Naive thymus-derived CD4-positive, alpha-beta T cell (primary cell): ENCODE data around the gene AKR1B15. TPM values are rescaled to one million over a fixed set of nuclear protein-coding genes. Genes with fewer than 3 reads are reported as not detected.

Experiments
- ATAC-seq: fragments of 150-1000 bp; cut with Tn5 transposase; 2 replicates; pipeline ENCODE4 v1.10.0; 2021; ENCODE audit warnings: mild to moderate bottlenecking, moderate library complexity
- CTCF ChIA-PET: fragments of 350-600 bp; sonication (Branson Sonifier 250); formaldehyde crosslinking; loops from one replicate; lab custom pipeline; 2021; ENCODE audit warnings: antibody characterized with exemption; lab: Charles Lee
- POLR2A ChIA-PET: fragments of 350-600 bp; sonication (Branson Sonifier 250); formaldehyde crosslinking; loops from one replicate; lab custom pipeline; 2021; ENCODE audit warnings: antibody characterized with exemption, inconsistent platforms; lab: Charles Lee
- DNase-seq, 9 donors: peaks; one replicate each; pipeline versions ENCODE4 v3.0.0 to v3.0.0-alpha.2; 2020 to 2022; ENCODE audit warnings: mixed read lengths in 1 of 9
- H3K27ac ChIP-seq: one replicate; pipeline ENCODE4 v1.7.0; 2013; ENCODE audit warnings: mild to moderate bottlenecking, low read depth, low read length, moderate library complexity
- H3K27me3 ChIP-seq, 2 donors: one replicate each; pipeline ENCODE4 v1.7.0; 2013; ENCODE audit warnings: low read length in 2 of 2, mild to moderate bottlenecking in 2 of 2, moderate library complexity in 2 of 2; ENCODE audit not compliant: control insufficient read depth in 2 of 2, insufficient read depth in 2 of 2
- H3K36me3 ChIP-seq, 3 experiments: 1 replicate in 2 of 3; 2 replicates in 1 of 3; pipeline ENCODE4 v1.7.0; 2013; ENCODE audit warnings: low read length in 3 of 3, mild to moderate bottlenecking in 3 of 3, moderate library complexity in 1 of 3; ENCODE audit not compliant: insufficient read depth in 3 of 3, control insufficient read depth in 2 of 3
- H3K4me1 ChIP-seq, 2 donors: one replicate each; pipeline ENCODE4 v1.7.0; 2013; ENCODE audit warnings: low read length in 2 of 2, mild to moderate bottlenecking in 2 of 2, moderate library complexity in 1 of 2; ENCODE audit not compliant: control insufficient read depth in 2 of 2, insufficient read depth in 2 of 2
- H3K4me3 ChIP-seq: 2 replicates; pipeline ENCODE4 v1.7.0; 2013; ENCODE audit warnings: mild to moderate bottlenecking, low read length
- H3K9me3 ChIP-seq, 3 experiments: 1 replicate in 2 of 3; 2 replicates in 1 of 3; pipeline ENCODE4 v1.7.0; 2013; ENCODE audit warnings: low read length in 3 of 3; ENCODE audit not compliant: control insufficient read depth in 2 of 3
- H3K27ac Mint-ChIP-seq, 9 donors: one replicate each; pipeline ENCODE4 v1.8.0; 2020 to 2022; ENCODE audit warnings: mixed read lengths in 9 of 9, mild to moderate bottlenecking in 8 of 9, moderate library complexity in 5 of 9, inconsistent platforms in 2 of 9
- H3K27me3 Mint-ChIP-seq, 5 donors: one replicate each; pipeline ENCODE4 v1.8.0; 2021 to 2022; ENCODE audit warnings: mixed read lengths in 5 of 5, mild to moderate bottlenecking in 1 of 5
- H3K36me3 Mint-ChIP-seq, 5 donors: one replicate each; pipeline ENCODE4 v1.8.0; 2020 to 2022; ENCODE audit warnings: mixed read lengths in 5 of 5, mild to moderate bottlenecking in 3 of 5, inconsistent platforms in 1 of 5
- H3K4me1 Mint-ChIP-seq, 7 donors: one replicate each; pipeline ENCODE4 v1.8.0; 2020 to 2022; ENCODE audit warnings: mixed read lengths in 7 of 7, mild to moderate bottlenecking in 3 of 7, inconsistent platforms in 1 of 7
- H3K4me3 Mint-ChIP-seq, 10 donors: one replicate each; pipeline ENCODE4 v1.8.0; 2020 to 2022; ENCODE audit warnings: mild to moderate bottlenecking in 10 of 10, mixed read lengths in 10 of 10, moderate library complexity in 6 of 10, inconsistent platforms in 2 of 10
- H3K9me3 Mint-ChIP-seq, 11 donors: one replicate each; pipeline ENCODE4 v1.8.0; 2020 to 2022; ENCODE audit warnings: mixed read lengths in 11 of 11, mild to moderate bottlenecking in 4 of 11, inconsistent platforms in 1 of 11, moderate library complexity in 1 of 11
- intact Hi-C, 2 donors: fragments of 100-400 bp; cut with micrococcal nuclease; formaldehyde crosslinking; loops; one replicate each; pipeline ENCODE4 v1.15.1; 2023
- polyA plus RNA-seq, 2 donors: library from polyadenylated mRNA; unstranded; fragments of 300-500 nt; fragmentation: Illumina TruSeq; gene quantifications; one replicate each; pipeline ENCODE4 v1.2.3, GENCODE V29; 2021
- total RNA-seq, 6 experiments: library from RNA in 5 of 6; stranded (reverse) in 5 of 6; gene quantifications; 1 replicate in 5 of 6; 2 replicates in 1 of 6; pipeline ENCODE4 v1.2.3 and lab custom pipeline; 2021 to 2026

Gene AKR1B15
- total and polyA plus RNA-seq, 7 experiments from 2014 or later, result not detected

DNA sequence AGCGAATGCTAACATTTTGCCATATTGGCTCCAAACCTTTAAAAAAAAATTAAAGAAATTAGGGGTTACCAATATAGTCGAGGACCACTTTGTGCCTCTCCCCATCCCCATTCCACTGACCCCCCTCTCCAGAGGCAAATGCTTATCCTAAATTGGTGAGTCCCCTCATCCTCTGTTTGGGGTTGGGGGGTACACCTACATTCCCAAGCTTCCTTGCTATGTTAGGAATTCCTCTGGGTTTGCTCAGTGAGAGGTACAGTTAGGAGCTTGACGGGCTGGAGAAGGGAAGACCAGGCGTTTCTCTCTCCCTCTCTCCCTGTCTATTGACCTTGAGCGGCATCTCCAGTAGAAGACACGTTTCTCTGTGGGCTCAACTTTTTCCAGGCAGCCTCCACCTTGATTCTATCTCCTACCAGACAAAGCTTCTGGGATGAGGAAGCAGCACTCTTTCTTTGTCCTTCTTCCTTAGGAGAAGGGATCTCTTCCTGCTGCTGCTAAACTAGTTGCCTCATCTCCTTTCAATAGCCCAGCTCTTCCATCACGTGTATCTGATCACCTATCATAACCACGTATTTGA is 6.6 kb upstream of the AKR1B15 start:
- no peak for ATAC-seq
- Histone ChIP-seq H3K36me3 (no peaks in the 10 kb centered on the region), H3K27me3 (peaks cover 0 to 4% of the 10 kb centered on the region in 2 donors), H3K9me3 (no peaks in the 10 kb centered on the region), H3K4me1 (no peaks in the 10 kb centered on the region), H3K27ac (no peak overlapping the region), H3K4me3 (no peak overlapping the region)
- no peak for DNase-seq
- intact Hi-C loops, result no loop called here
- H3K36me3 Mint-ChIP-seq, result no peaks in the 10 kb centered on the region
- H3K4me1 Mint-ChIP-seq, result peaks cover 0 to 3% (median 0%) of the 10 kb centered on the region in 7 donors
- no peak overlapping the region for H3K27ac Mint-ChIP-seq
- ChIA-PET CTCF (interaction anchor here (2.6 kb wide), 1 partner anchor 109 kb away, joined by 12 read pairs; no protein-coding TSS in a partner anchor), POLR2A (no interaction called here)
- peaks cover 14 to 35% (median 18%) of the 10 kb centered on the region in 5 donors for H3K27me3 Mint-ChIP-seq
- no peaks in the 10 kb centered on the region for H3K9me3 Mint-ChIP-seq
- no peak overlapping the region for H3K4me3 Mint-ChIP-seq

DNA sequence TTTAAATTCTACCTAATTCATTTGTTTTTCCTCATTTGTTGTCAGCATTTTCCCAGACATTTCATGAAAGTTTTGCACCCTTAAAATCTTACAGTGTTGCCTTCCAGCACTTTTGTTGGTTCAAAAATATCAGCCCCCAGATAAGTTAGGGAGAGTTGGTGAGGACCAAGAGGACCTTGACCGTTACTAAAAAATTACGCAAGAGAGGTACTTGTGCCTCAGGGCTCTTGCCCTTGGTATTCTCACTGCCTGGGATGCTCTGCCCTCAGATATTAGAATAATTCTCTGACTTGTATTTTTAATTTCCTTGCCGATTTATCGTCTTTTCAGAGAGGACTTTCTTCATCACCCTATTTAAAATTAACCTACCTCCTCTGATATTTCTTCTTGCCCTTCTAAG is 3.5 kb upstream of the AKR1B15 start:
- no peaks in the 10 kb centered on the region for H3K9me3 ChIP-seq
- Mint-ChIP-seq H3K27ac (no peak overlapping the region), H3K4me3 (no peak overlapping the region), H3K4me1 (peaks cover 0 to 7% (median 0%) of the 10 kb centered on the region in 7 donors), H3K9me3 (no peaks in the 10 kb centered on the region), H3K36me3 (no peaks in the 10 kb centered on the region), H3K27me3 (peaks cover 11 to 36% (median 23%) of the 10 kb centered on the region in 5 donors)
- no peaks in the 10 kb centered on the region for H3K4me1 ChIP-seq
- CTCF ChIA-PET, result interaction anchor here (1.5 kb wide), 1 partner anchor 15 kb away, joined by 3 read pairs; no protein-coding TSS in a partner anchor
- H3K36me3 ChIP-seq, result no peaks in the 10 kb centered on the region
- H3K27ac ChIP-seq, result no peak overlapping the region
- intact Hi-C loops, result no loop called here
- DNase-seq (no peak), ATAC-seq (no peak)
- POLR2A ChIA-PET, result no interaction called here
- no peak overlapping the region for H3K4me3 ChIP-seq
- peaks cover 0 to 4% of the 10 kb centered on the region in 2 donors for H3K27me3 ChIP-seq

DNA sequence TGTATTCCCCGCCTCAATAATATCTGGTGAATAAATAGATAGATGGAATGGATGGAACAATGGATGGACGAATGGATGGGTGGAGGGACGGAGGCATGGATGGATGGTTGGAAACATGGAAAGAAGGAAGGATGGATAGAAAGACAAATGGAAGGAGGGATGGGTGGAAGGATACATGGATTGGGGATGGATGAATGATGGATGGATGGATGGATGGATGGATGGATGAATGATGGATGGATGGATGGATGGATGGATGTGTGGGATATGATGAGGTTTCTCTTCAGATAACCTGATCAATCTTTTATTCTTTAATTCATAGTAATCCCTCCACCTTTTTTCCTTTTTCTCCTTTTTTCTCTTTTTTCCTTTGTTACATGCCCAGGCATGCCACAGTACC is 3.0 kb upstream of the AKR1B15 start:
- Histone ChIP-seq H3K4me1 (no peaks in the 10 kb centered on the region), H3K36me3 (no peaks in the 10 kb centered on the region), H3K27me3 (peaks cover 0 to 4% of the 10 kb centered on the region in 2 donors), H3K9me3 (no peaks in the 10 kb centered on the region), H3K4me3 (no peak overlapping the region), H3K27ac (no peak overlapping the region)
- Mint-ChIP-seq H3K4me1 (peaks cover 0 to 7% (median 0%) of the 10 kb centered on the region in 7 donors), H3K27me3 (peaks cover 8 to 34% (median 19%) of the 10 kb centered on the region in 5 donors), H3K27ac (no peak overlapping the region), H3K9me3 (no peaks in the 10 kb centered on the region), H3K4me3 (no peak overlapping the region), H3K36me3 (no peaks in the 10 kb centered on the region)
- intact Hi-C loops, result loop anchor here (2.0 kb wide), 2 partner anchors 31 to 61 kb away; no protein-coding TSS in a partner anchor
- CTCF ChIA-PET, result interaction anchor here (1.2 to 1.5 kb wide), 2 partner anchors 14 to 32 kb away, joined by 3 read pairs; no protein-coding TSS in a partner anchor
- ATAC-seq (no peak), DNase-seq (no peak)
- POLR2A ChIA-PET, result no interaction called here

DNA sequence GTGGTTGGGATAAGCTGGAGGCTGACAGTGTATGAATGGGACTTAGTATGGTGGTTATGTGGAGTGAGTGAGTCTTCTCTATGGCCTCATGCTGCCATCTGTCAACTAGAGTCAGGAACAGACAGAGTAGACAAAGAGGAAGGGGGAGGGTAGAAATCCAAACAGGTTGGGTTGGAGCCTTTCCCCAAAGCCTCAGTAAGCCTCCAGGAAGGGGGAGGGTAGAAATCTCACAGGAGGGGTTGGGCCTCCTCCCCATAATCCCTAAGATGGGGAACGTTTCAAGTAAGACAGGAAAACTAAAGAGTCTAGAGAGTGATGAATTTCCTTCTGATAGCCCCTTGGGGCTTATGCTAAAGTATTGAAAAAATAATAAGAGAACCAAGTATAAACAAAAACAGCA is 2.0 kb upstream of the AKR1B15 start:
- H3K27me3 ChIP-seq, result peaks cover 0 to 4% of the 10 kb centered on the region in 2 donors
- H3K4me3 Mint-ChIP-seq, result no peak overlapping the region
- no peaks in the 10 kb centered on the region for H3K9me3 Mint-ChIP-seq
- no peak for ATAC-seq
- no peaks in the 10 kb centered on the region for H3K4me1 ChIP-seq
- no peak overlapping the region for H3K27ac ChIP-seq
- H3K27ac Mint-ChIP-seq, result no peak overlapping the region
- no peak overlapping the region for H3K4me3 ChIP-seq
- no peaks in the 10 kb centered on the region for H3K36me3 ChIP-seq
- H3K27me3 Mint-ChIP-seq, result peaks cover 4 to 28% (median 12%) of the 10 kb centered on the region in 5 donors
- H3K36me3 Mint-ChIP-seq, result no peaks in the 10 kb centered on the region
- H3K9me3 ChIP-seq, result no peaks in the 10 kb centered on the region
- ChIA-PET CTCF (interaction anchor here (0.7 to 3.7 kb wide), 5 partner anchors 10 to 1482 kb away, joined by 3 to 44 read pairs (median 3); no protein-coding TSS in a partner anchor), POLR2A (no interaction called here)
- peaks cover 0 to 7% (median 0%) of the 10 kb centered on the region in 7 donors for H3K4me1 Mint-ChIP-seq
- intact Hi-C loops, result loop anchor here (1.0 to 2.0 kb wide), 4 partner anchors 32 to 115 kb away; no protein-coding TSS in a partner anchor
- no peak for DNase-seq

DNA sequence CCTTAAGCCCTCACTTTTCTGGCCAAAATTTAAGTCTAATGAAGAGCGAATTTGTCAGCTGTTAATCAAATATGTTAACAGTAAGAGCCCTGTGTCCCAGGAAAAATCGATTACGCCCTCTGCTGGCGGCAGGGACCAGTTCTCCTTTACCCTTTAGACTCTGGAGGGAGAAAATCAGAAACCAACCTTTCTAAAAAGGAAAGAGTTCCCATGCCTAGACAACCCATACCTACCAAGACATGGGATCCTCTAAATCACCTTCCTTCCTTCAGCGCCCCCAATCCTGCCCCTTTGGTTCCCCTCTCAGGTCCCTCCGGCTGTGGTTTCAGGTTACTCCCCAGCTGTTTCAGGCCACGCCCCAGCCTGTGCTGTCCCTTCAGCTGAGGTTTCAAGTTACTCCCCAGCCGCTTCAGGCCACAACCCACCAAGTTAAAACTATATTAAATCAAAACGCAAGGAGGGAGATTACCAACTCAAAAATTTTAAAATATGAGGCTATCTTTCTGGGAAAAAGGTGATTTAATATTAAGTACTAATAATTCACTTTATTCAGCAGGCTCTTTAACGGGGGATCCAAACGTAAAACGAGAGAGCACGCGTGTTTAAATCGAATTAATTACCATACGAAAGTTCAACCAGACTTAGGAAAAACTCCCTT is 1.4 kb upstream of the AKR1B15 start:
- Mint-ChIP-seq H3K36me3 (no peaks in the 10 kb centered on the region), H3K4me3 (peak overlapping the region in 2 of 10 donors; percentile 19 to 38), H3K27ac (peak overlapping the region in 1 of 9 donors; percentile 70)

DNA sequence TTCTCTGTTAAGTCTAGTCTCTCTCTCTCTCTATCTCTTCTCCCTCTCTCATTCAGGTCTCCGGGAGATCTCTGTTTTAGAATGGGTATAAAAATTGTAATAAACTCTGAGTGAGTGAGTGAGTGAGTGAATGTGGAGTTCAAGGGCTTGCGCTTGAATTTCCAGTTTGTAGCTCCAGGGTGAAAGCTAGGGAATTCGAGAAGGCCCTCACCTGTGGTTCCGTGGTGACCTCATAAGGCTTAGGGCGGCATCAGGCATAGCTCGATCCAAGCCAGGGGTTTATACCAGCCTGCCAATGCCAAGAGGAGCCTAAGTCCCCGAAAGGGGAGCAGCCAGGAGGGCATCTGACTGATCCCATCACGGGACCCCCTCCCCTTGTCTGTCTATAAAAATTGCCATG is 456 bp downstream of the AKR1B15 start:
- ChIA-PET POLR2A (no interaction called here), CTCF (interaction anchor here (3.7 kb wide), 1 partner anchor 116 kb away, joined by 44 read pairs; no protein-coding TSS in a partner anchor)
- DNase-seq (no peak), ATAC-seq (no peak)
- Mint-ChIP-seq H3K4me3 (no peak overlapping the region), H3K4me1 (peaks cover 0 to 7% (median 0%) of the 10 kb centered on the region in 7 donors), H3K27ac (peak overlapping the region in 1 of 9 donors; percentile 1), H3K36me3 (no peaks in the 10 kb centered on the region), H3K27me3 (peaks cover 4 to 21% (median 6%) of the 10 kb centered on the region in 5 donors), H3K9me3 (no peaks in the 10 kb centered on the region)
- H3K4me1 ChIP-seq, result no peaks in the 10 kb centered on the region
- no peak overlapping the region for H3K27ac ChIP-seq
- H3K27me3 ChIP-seq, result peaks cover 0 to 4% of the 10 kb centered on the region in 2 donors
- H3K4me3 ChIP-seq, result no peak overlapping the region
- no peaks in the 10 kb centered on the region for H3K36me3 ChIP-seq
- intact Hi-C loops, result no loop called here
- no peaks in the 10 kb centered on the region for H3K9me3 ChIP-seq

More for the DNA sequence above, 1.4 kb upstream of the AKR1B15 start:
- Mint-ChIP-seq H3K27me3 (peaks cover 4 to 27% (median 12%) of the 10 kb centered on the region in 5 donors), H3K4me1 (peaks cover 0 to 7% (median 0%) of the 10 kb centered on the region in 7 donors), H3K9me3 (no peaks in the 10 kb centered on the region)
- no peaks in the 10 kb centered on the region for H3K4me1 ChIP-seq
- ChIA-PET CTCF (interaction anchor here (0.7 to 3.7 kb wide), 7 partner anchors 9 to 1481 kb away, joined by 3 to 44 read pairs (median 3); no protein-coding TSS in a partner anchor), POLR2A (no interaction called here)
- H3K27ac ChIP-seq, result no peak overlapping the region
- DNase-seq (peak; percentile 11 to 70 (median 54)), ATAC-seq (peak; percentile 80)
- H3K4me3 ChIP-seq, result no peak overlapping the region
- no peaks in the 10 kb centered on the region for H3K36me3 ChIP-seq
- H3K9me3 ChIP-seq, result no peaks in the 10 kb centered on the region
- intact Hi-C loops, result loop anchor here (1.0 to 2.0 kb wide), 4 partner anchors 33 to 115 kb away; no protein-coding TSS in a partner anchor
- H3K27me3 ChIP-seq, result peaks cover 0 to 4% of the 10 kb centered on the region in 2 donors
